WTC11 (cell line): Measurements from ENCODE around the gene PLEKHM3. TPM values are rescaled to one million over a fixed set of nuclear protein-coding genes. Genes with fewer than 3 reads are reported as not detected.

Source experiments
- ATAC-seq: fragments of 200-7000 bp; cut with Tn5 transposase; 2 replicates; pipeline ENCODE4 v1.10.0; 2021; ENCODE audit warnings: mild to moderate bottlenecking, moderate library complexity
- CTCF ChIA-PET: fragments of 300-600 bp; sonication (Branson Sonifier 250); formaldehyde crosslinking; loops from one replicate; lab custom pipeline; 2021; ENCODE audit warnings: antibody characterized with exemption; lab: Charles Lee
- POLR2A ChIA-PET: fragments of 350-600 bp; sonication (Branson Sonifier 250); formaldehyde crosslinking; loops from one replicate; lab custom pipeline; 2021; ENCODE audit warnings: antibody characterized with exemption; lab: Charles Lee
- DNase-seq: peaks from one replicate; pipeline ENCODE4 v3.0.0; 2021; ENCODE audit warnings: low spot score
- H3K27ac Mint-ChIP-seq: 2 replicates; pipeline ENCODE4 v1.8.0; 2021; ENCODE audit warnings: mixed read lengths
- H3K27me3 Mint-ChIP-seq: 2 replicates; pipeline ENCODE4 v1.8.0; 2021; ENCODE audit warnings: low read depth, mild to moderate bottlenecking, moderate library complexity, mixed read lengths
- H3K36me3 Mint-ChIP-seq: 2 replicates; pipeline ENCODE4 v1.8.0; 2021; ENCODE audit warnings: mixed read lengths
- H3K4me1 Mint-ChIP-seq: 2 replicates; pipeline ENCODE4 v1.8.0; 2022; ENCODE audit warnings: mixed read lengths
- H3K4me3 Mint-ChIP-seq: 2 replicates; pipeline ENCODE4 v1.8.0; 2021; ENCODE audit warnings: mild to moderate bottlenecking, moderate library complexity, mixed read lengths
- H3K9me3 Mint-ChIP-seq: 2 replicates; pipeline ENCODE4 v1.8.0; 2021; ENCODE audit warnings: mixed read lengths
- ARID4B ChIP-seq: sonication (generic); formaldehyde crosslinking; IDR thresholded peaks from 2 replicates; pipeline ENCODE4 v1.8.0; 2023; ENCODE audit warnings: missing genetic modification reagents, mild to moderate bottlenecking, borderline replicate concordance
- E2F5 ChIP-seq: sonication (generic); formaldehyde crosslinking; IDR thresholded peaks from 2 replicates; pipeline ENCODE4 v1.8.1; 2022; ENCODE audit warnings: mild to moderate bottlenecking, moderate library complexity, missing genetic modification reagents
- ELF4 ChIP-seq: sonication (generic); formaldehyde crosslinking; IDR thresholded peaks from 2 replicates; pipeline ENCODE4 v1.8.1; 2022; ENCODE audit warnings: low read depth, mild to moderate bottlenecking, moderate library complexity, missing genetic modification reagents
- EMX1 ChIP-seq: fragments of 250-450 bp; sonication (Bioruptor Pico); IDR thresholded peaks from 2 replicates; pipeline ENCODE4 v1.8.0; 2021; ENCODE audit warnings: mild to moderate bottlenecking
- ETV6 ChIP-seq: sonication (generic); formaldehyde crosslinking; IDR thresholded peaks from 2 replicates; pipeline ENCODE4 v1.8.1; 2022; ENCODE audit warnings: mild to moderate bottlenecking, missing genetic modification reagents
- GABPB1 ChIP-seq: sonication (generic); formaldehyde crosslinking; IDR thresholded peaks from 2 replicates; pipeline ENCODE4 v1.8.1; 2023; ENCODE audit warnings: mild to moderate bottlenecking, missing genetic modification reagents
- GRHL2 ChIP-seq: fragments of 250-450 bp; sonication (Bioruptor Pico); IDR thresholded peaks from 2 replicates; pipeline ENCODE4 v1.8.0; 2022; ENCODE audit warnings: mild to moderate bottlenecking, moderate library complexity; ENCODE audit not compliant: insufficient replicate concordance, severe bottlenecking
- HMGA2 ChIP-seq: fragments of 250-450 bp; sonication (Bioruptor Pico); IDR thresholded peaks from 2 replicates; pipeline ENCODE4 v1.4.0; 2021; ENCODE audit warnings: mild to moderate bottlenecking, moderate library complexity
- PREB ChIP-seq: sonication (generic); formaldehyde crosslinking; IDR thresholded peaks from 2 replicates; pipeline ENCODE4 v1.8.1; 2022; ENCODE audit warnings: mild to moderate bottlenecking, missing genetic modification reagents, moderate library complexity, borderline replicate concordance
- RELA ChIP-seq: sonication (generic); formaldehyde crosslinking; IDR thresholded peaks from 2 replicates; pipeline ENCODE4 v1.8.1; 2022; ENCODE audit warnings: missing genetic modification reagents, mild to moderate bottlenecking, borderline replicate concordance
- SP1 ChIP-seq: sonication (generic); formaldehyde crosslinking; conservative IDR thresholded peaks from 2 replicates; pipeline ENCODE4 v1.8.1; 2022; ENCODE audit warnings: missing genetic modification reagents
- TCF7 ChIP-seq: sonication (generic); formaldehyde crosslinking; IDR thresholded peaks from 2 replicates; pipeline ENCODE4 v1.8.0; 2022; ENCODE audit warnings: mild to moderate bottlenecking, low read depth, missing genetic modification reagents, moderate library complexity
- TEAD1 ChIP-seq: sonication (generic); formaldehyde crosslinking; IDR thresholded peaks from 2 replicates; pipeline ENCODE4 v1.8.0; 2022; ENCODE audit warnings: mild to moderate bottlenecking, missing genetic modification reagents
- ZBTB43 ChIP-seq: sonication (generic); formaldehyde crosslinking; IDR thresholded peaks from 2 replicates; pipeline ENCODE4 v1.8.1; 2023; ENCODE audit warnings: mild to moderate bottlenecking, missing genetic modification reagents
- ZNF232 ChIP-seq: sonication (generic); formaldehyde crosslinking; IDR thresholded peaks from 2 replicates; pipeline ENCODE4 v1.8.0; 2022; ENCODE audit warnings: mild to moderate bottlenecking, missing genetic modification reagents
- ZNF263 ChIP-seq: sonication (generic); formaldehyde crosslinking; IDR thresholded peaks from 2 replicates; pipeline ENCODE4 v1.8.1; 2022; ENCODE audit warnings: low read depth, mild to moderate bottlenecking, moderate library complexity, missing genetic modification reagents
- ZNF396 ChIP-seq: fragments of 250-450 bp; sonication (Bioruptor Pico); IDR thresholded peaks from 2 replicates; pipeline ENCODE4 v1.8.0; 2021; ENCODE audit warnings: mild to moderate bottlenecking, moderate library complexity, borderline replicate concordance
- ZSCAN18 ChIP-seq: fragments of 250-450 bp; sonication (Bioruptor Pico); IDR thresholded peaks from 2 replicates; pipeline ENCODE4 v2.1.2; 2022; ENCODE audit warnings: mild to moderate bottlenecking, moderate library complexity
- total RNA-seq: library from RNA; stranded (reverse); gene quantifications from 3 replicates; pipeline ENCODE4 v1.2.3, GENCODE V29; 2021

The PLEKHM3 gene
- total RNA-seq, 1 experiment from 2014 or later: 5.8 TPM

GRCh38 chr2:207805566-207806226 is 219.6 kb downstream of the PLEKHM3 start:
- Mint-ChIP-seq H3K9me3 (no peaks in the 10 kb centered on the region), H3K36me3 (no peaks in the 10 kb centered on the region), H3K4me1 (peaks cover 55% of the 10 kb centered on the region), H3K4me3 (no peak overlapping the region), H3K27me3 (no peaks in the 10 kb centered on the region), H3K27ac (no peak overlapping the region)
- ChIA-PET POLR2A (interaction anchor here (1.1 kb wide), 1 partner anchor 14 kb away, joined by 3 read pairs; no protein-coding TSS in a partner anchor), CTCF (interaction anchor here (0.7 to 1.3 kb wide), 3 partner anchors 8 to 235 kb away, joined by 3 to 4 read pairs (median 3); no protein-coding TSS in a partner anchor)
- no peak for DNase-seq
- TF ChIP-seq ARID4B (CRISPR knock-in tag): no peak
- no peak for TF ChIP-seq ZNF232 (CRISPR knock-in tag)
- TF ChIP-seq GRHL2 (CRISPR knock-in tag): no peak
- TF ChIP-seq SP1 (CRISPR knock-in tag): no peak
- TF ChIP-seq EMX1: no peak
- no peak for TF ChIP-seq RELA
- TF ChIP-seq GABPB1 (CRISPR knock-in tag): no peak
- TF ChIP-seq ELF4 (CRISPR knock-in tag): no peak
- no peak for TF ChIP-seq ZNF396 (CRISPR knock-in tag)
- TF ChIP-seq PREB (CRISPR knock-in tag): no peak
- no peak for TF ChIP-seq TEAD1 (CRISPR knock-in tag)
- TF ChIP-seq E2F5 (CRISPR knock-in tag): no peak
- TF ChIP-seq ZSCAN18 (CRISPR knock-in tag): no peak
- no peak for TF ChIP-seq TCF7
- TF ChIP-seq ETV6 (CRISPR knock-in tag): no peak
- TF ChIP-seq HMGA2: no peak
- TF ChIP-seq ZBTB43 (CRISPR knock-in tag): no peak
- no peak for TF ChIP-seq ZNF263 (CRISPR knock-in tag)
- no peak for ATAC-seq
